ENCODE measurements around the gene STRIT1. TPM values are rescaled to one million over a fixed set of nuclear protein-coding genes. Genes with fewer than 3 reads are reported as not detected.
A peak's percentile ranks its signal among the peaks of the same experiment; 100 is the strongest.

STRIT1 gene
- total RNA-seq, 2 donors from 2014 or later = not detected

DNA sequence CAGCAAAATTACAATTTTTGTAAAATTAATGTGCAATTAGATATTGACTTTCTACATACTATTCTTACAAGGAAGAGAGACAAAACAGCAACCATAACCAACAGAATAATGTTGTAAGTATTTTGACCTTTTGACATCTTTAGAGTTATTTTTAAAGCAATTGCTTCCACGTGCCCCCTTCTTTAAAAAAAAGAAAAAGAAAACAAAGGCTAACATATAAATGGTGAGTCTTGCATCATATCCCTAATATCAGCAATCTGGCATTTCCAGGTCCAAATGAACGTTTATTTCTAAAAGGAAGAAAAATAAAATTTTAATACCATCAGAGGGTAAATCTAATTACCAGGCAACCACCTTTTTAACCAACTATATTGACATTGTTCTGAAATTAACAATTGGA lies 19.3 kb upstream of the STRIT1 start:
- TF ChIP-seq, protein P1, sequence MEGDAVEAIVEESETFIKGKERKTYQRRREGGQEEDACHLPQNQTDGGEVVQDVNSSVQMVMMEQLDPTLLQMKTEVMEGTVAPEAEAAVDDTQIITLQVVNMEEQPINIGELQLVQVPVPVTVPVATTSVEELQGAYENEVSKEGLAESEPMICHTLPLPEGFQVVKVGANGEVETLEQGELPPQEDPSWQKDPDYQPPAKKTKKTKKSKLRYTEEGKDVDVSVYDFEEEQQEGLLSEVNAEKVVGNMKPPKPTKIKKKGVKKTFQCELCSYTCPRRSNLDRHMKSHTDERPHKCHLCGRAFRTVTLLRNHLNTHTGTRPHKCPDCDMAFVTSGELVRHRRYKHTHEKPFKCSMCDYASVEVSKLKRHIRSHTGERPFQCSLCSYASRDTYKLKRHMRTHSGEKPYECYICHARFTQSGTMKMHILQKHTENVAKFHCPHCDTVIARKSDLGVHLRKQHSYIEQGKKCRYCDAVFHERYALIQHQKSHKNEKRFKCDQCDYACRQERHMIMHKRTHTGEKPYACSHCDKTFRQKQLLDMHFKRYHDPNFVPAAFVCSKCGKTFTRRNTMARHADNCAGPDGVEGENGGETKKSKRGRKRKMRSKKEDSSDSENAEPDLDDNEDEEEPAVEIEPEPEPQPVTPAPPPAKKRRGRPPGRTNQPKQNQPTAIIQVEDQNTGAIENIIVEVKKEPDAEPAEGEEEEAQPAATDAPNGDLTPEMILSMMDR (IDR thresholded peaks at IDR 0.05) = no peak
- TF ChIP-seq POLR2A (IDR thresholded peaks at IDR 0.05) = no peak
- Histone ChIP-seq H3K9me3 (no peaks in the 10 kb centered on the region), H3K27ac (peak overlapping the region in 3 of 4 donors; percentile 2 to 34 (median 13)), H3K4me1 (no peaks in the 10 kb centered on the region), H3K27me3 (no peaks in the 10 kb centered on the region), H3K36me3 (replicated peaks in 1 of 2; ENCODE audit: insufficient read depth in 1 of 2, low read depth in 2 of 2) (no peaks in the 10 kb centered on the region), H3K4me3 (no peak overlapping the region)
- ATAC-seq = no peak
- 22 to 25% methylated on average over 2 of the region's 2 CpGs for WGBS, 2 donors
- intact Hi-C loops (cut with DNase I) = no loop called here
- DNase-seq = no peak

DNA sequence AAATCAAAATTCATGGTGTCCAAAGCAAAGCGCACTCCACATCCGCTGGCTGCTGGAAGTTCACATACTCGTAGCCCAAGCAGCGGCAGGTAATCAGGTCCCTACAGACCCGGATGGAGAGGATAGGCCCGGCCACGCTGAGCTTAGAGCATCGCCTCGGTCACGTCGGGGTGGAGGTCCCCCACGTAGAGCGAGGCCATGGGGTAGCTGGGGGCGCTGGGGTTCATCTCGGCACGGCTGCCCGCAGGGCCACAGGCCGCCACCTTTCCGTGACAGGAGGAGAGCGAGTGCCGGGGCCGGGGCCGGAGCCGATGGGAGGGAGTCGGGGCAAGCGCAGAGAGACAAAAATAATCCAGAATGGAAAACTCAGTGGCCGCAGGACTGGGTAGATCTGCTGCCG lies 16.1 kb upstream of the STRIT1 start:
- DNase-seq (no peak), ATAC-seq (no peak)
- Histone ChIP-seq H3K27ac (no peak overlapping the region), H3K9me3 (no peaks in the 10 kb centered on the region), H3K4me3 (no peak overlapping the region), H3K4me1 (no peaks in the 10 kb centered on the region), H3K36me3 (replicated peaks in 1 of 2; ENCODE audit: insufficient read depth in 1 of 2, low read depth in 2 of 2) (no peaks in the 10 kb centered on the region), H3K27me3 (no peaks in the 10 kb centered on the region)
- intact Hi-C loops (cut with DNase I) = no loop called here
- TF ChIP-seq, protein P1 (IDR thresholded peaks at IDR 0.05) = no peak
- no peak for TF ChIP-seq POLR2A (IDR thresholded peaks at IDR 0.05)
- 76 to 91% methylated on average over 28 of the region's 28 CpGs for WGBS, 2 donors

- 76 to 78% methylated on average over 9 of the region's 9 CpGs for WGBS, 2 donors
- TF ChIP-seq, protein P1 (IDR thresholded peaks at IDR 0.05) = no peak
- TF ChIP-seq POLR2A (IDR thresholded peaks at IDR 0.05) = no peak
- no peak overlapping the region for H3K27ac ChIP-seq
- ATAC-seq = no peak
- H3K36me3 ChIP-seq (replicated peaks in 1 of 2; ENCODE audit: insufficient read depth in 1 of 2, low read depth in 2 of 2) = no peaks in the 10 kb centered on the region
- no peak overlapping the region for H3K4me3 ChIP-seq
- no peak for DNase-seq
- no peaks in the 10 kb centered on the region for H3K4me1 ChIP-seq
- no peaks in the 10 kb centered on the region for H3K9me3 ChIP-seq
- intact Hi-C loops (cut with DNase I) = no loop called here
- no peaks in the 10 kb centered on the region for H3K27me3 ChIP-seq
Observed at GRCh38 chr3:155308831-155309230, 15.3 kb upstream of the STRIT1 start.

GRCh38 chr3:155307183-155307582 lies 13.7 kb upstream of the STRIT1 start:
- WGBS, 2 donors = 70 to 77% methylated on average over 7 of the region's 7 CpGs
- TF ChIP-seq POLR2A (IDR thresholded peaks at IDR 0.05) = no peak
- TF ChIP-seq, protein P1 (IDR thresholded peaks at IDR 0.05) = no peak
- intact Hi-C loops (cut with DNase I) = no loop called here

GRCh38 chr3:155304394-155304793 lies 10.9 kb upstream of the STRIT1 start:
- Histone ChIP-seq H3K36me3 (replicated peaks in 1 of 2; ENCODE audit: insufficient read depth in 1 of 2, low read depth in 2 of 2) (no peaks in the 10 kb centered on the region), H3K4me3 (no peak overlapping the region), H3K27me3 (no peaks in the 10 kb centered on the region), H3K27ac (no peak overlapping the region), H3K4me1 (no peaks in the 10 kb centered on the region), H3K9me3 (no peaks in the 10 kb centered on the region)
- DNase-seq = no peak
- no peak for ATAC-seq
- TF ChIP-seq, protein P1 (IDR thresholded peaks at IDR 0.05) = no peak
- TF ChIP-seq POLR2A (IDR thresholded peaks at IDR 0.05) = no peak
- intact Hi-C loops (cut with DNase I) = no loop called here
- 72 to 83% methylated on average over 2 of the region's 2 CpGs for WGBS, 2 donors

More at GRCh38 chr3:155307183-155307582, 13.7 kb upstream of the STRIT1 start:
- no peaks in the 10 kb centered on the region for H3K4me1 ChIP-seq
- H3K27me3 ChIP-seq = no peaks in the 10 kb centered on the region
- no peaks in the 10 kb centered on the region for H3K9me3 ChIP-seq
- DNase-seq (no peak), ATAC-seq (no peak)
- no peaks in the 10 kb centered on the region for H3K36me3 ChIP-seq (replicated peaks in 1 of 2; ENCODE audit: insufficient read depth in 1 of 2, low read depth in 2 of 2)
- no peak overlapping the region for H3K27ac ChIP-seq
- H3K4me3 ChIP-seq = no peak overlapping the region

Measured in body of pancreas (tissue), 4 donors.